ENCODE results near the gene IGFN1. TPM values are rescaled to one million over a fixed set of nuclear protein-coding genes. Genes with fewer than 3 reads are reported as not detected.

Gene IGFN1
- total RNA-seq, 1 experiment from 2014 or later: 0.04 TPM

- Histone ChIP-seq H3K4me1 (ENCODE audit: insufficient read depth, low read length) (peaks cover 20% of the 10 kb centered on the region), H3K27ac (ENCODE audit: low read length) (peak within 1 kb of the TSS; percentile 1), H2AFZ (ENCODE audit: low read length) (peak within 1 kb of the TSS; percentile 77), H3K4me3 (ENCODE audit: low read length) (peak within 1 kb of the TSS; percentile 72), H3K4me2 (ENCODE audit: low read length) (peak within 1 kb of the TSS; percentile 88), H3F3A (ENCODE audit: low read length, unreplicated experiment) (no peaks in the 10 kb centered on the region), H3K79me2 (ENCODE audit: low read length) (peaks cover 23% of the 10 kb centered on the region), H3K36me3 (ENCODE audit: low read depth, low read length) (peaks cover 24% of the 10 kb centered on the region), H3K9me2 (replicated peaks; ENCODE audit: low read length) (no peaks in the 10 kb centered on the region), H3K9me3 (ENCODE audit: low read length) (no peaks in the 10 kb centered on the region), H3K27me3 (ENCODE audit: low read length) (no peaks in the 10 kb centered on the region), H3K9ac (ENCODE audit: low read length) (peak within 1 kb of the TSS; percentile 71), H4K20me1 (ENCODE audit: low read length) (no peaks in the 10 kb centered on the region)
- CTCF ChIA-PET: interaction anchor here (0.6 to 1.3 kb wide), 6 partner anchors 9 to 532 kb away, joined by 3 to 9 read pairs (median 4); no protein-coding TSS in a partner anchor
- TF ChIP-seq EZH2 (IDR thresholded peaks at IDR 0.05; ENCODE audit: low read length, unreplicated experiment) (no peak), CTCF (conservative IDR thresholded peaks at IDR 0.05; ENCODE audit: low read depth, low read length) (no peak), EZH2phosphoT487 (IDR thresholded peaks at IDR 0.05; ENCODE audit: borderline replicate concordance, low read length) (no peak)
- POLR2A ChIA-PET (ENCODE audit: unreplicated experiment): interaction anchor here (0.5 to 1.0 kb wide), 6 partner anchors 12 to 261 kb away, joined by 3 to 14 read pairs (median 4); no protein-coding TSS in a partner anchor
- DNase-seq (peak; percentile 100), ATAC-seq (peak; percentile 95)
- intact Hi-C loops (cut with micrococcal nuclease): loop anchor here (1.0 kb wide), 4 partner anchors 16 to 76 kb away; no protein-coding TSS in a partner anchor
- TSS peak; percentile 100 for BruUV-seq (replicated peaks)
These were observed 36.0 kb upstream of the IGFN1 start, which contains the start of gene TMEM9 for GRCh38 chr1:201154389-201155165. Gene TMEM9 (minus strand): TSS chr1:201154474. CDS start chr1:201153923, 551 bp downstream.

GRCh38 chr1:201155354-201155753 lies 35.3 kb upstream of the IGFN1 start:
- BruUV-seq (replicated peaks): no TSS peak
- intact Hi-C loops (cut with micrococcal nuclease): no loop called here
- peaks cover 16% of the 10 kb centered on the region for H3K36me3 ChIP-seq (ENCODE audit: low read depth, low read length)
- ATAC-seq (no peak), DNase-seq (no peak)
- H3K9ac ChIP-seq (ENCODE audit: low read length): no peak overlapping the region
- no peak overlapping the region for H3K27ac ChIP-seq (ENCODE audit: low read length)
- H3K4me3 ChIP-seq (ENCODE audit: low read length): no peak overlapping the region
- H3K27me3 ChIP-seq (ENCODE audit: low read length): no peaks in the 10 kb centered on the region
- CTCF ChIA-PET: no interaction called here
- peaks cover 23% of the 10 kb centered on the region for H3K79me2 ChIP-seq (ENCODE audit: low read length)
- no peaks in the 10 kb centered on the region for H3K9me3 ChIP-seq (ENCODE audit: low read length)
- no peaks in the 10 kb centered on the region for H4K20me1 ChIP-seq (ENCODE audit: low read length)
- TF ChIP-seq CTCF (conservative IDR thresholded peaks at IDR 0.05; ENCODE audit: low read depth, low read length) (no peak), EZH2 (IDR thresholded peaks at IDR 0.05; ENCODE audit: low read length, unreplicated experiment) (no peak), EZH2phosphoT487 (IDR thresholded peaks at IDR 0.05; ENCODE audit: borderline replicate concordance, low read length) (no peak)
- no peak overlapping the region for H2AFZ ChIP-seq (ENCODE audit: low read length)
- H3K4me2 ChIP-seq (ENCODE audit: low read length): no peak overlapping the region
- peaks cover 20% of the 10 kb centered on the region for H3K4me1 ChIP-seq (ENCODE audit: insufficient read depth, low read length)
- POLR2A ChIA-PET (ENCODE audit: unreplicated experiment): no interaction called here
- no peaks in the 10 kb centered on the region for H3F3A ChIP-seq (ENCODE audit: low read length, unreplicated experiment)
- H3K9me2 ChIP-seq (replicated peaks; ENCODE audit: low read length): no peaks in the 10 kb centered on the region

GRCh38 chr1:201156346-201156745 lies 34.3 kb upstream of the IGFN1 start:
- ATAC-seq: no peak
- Histone ChIP-seq H3K9ac (ENCODE audit: low read length) (no peak overlapping the region), H3K27ac (ENCODE audit: low read length) (no peak overlapping the region), H3K9me2 (replicated peaks; ENCODE audit: low read length) (no peaks in the 10 kb centered on the region), H3K9me3 (ENCODE audit: low read length) (no peaks in the 10 kb centered on the region), H3F3A (ENCODE audit: low read length, unreplicated experiment) (no peaks in the 10 kb centered on the region), H2AFZ (ENCODE audit: low read length) (no peak overlapping the region), H3K79me2 (ENCODE audit: low read length) (peaks cover 23% of the 10 kb centered on the region), H3K4me2 (ENCODE audit: low read length) (no peak overlapping the region), H3K4me3 (ENCODE audit: low read length) (no peak overlapping the region), H3K4me1 (ENCODE audit: insufficient read depth, low read length) (peaks cover 20% of the 10 kb centered on the region), H4K20me1 (ENCODE audit: low read length) (no peaks in the 10 kb centered on the region), H3K36me3 (ENCODE audit: low read depth, low read length) (peaks cover 6% of the 10 kb centered on the region), H3K27me3 (ENCODE audit: low read length) (no peaks in the 10 kb centered on the region)
- intact Hi-C loops (cut with micrococcal nuclease): no loop called here
- TF ChIP-seq CTCF (conservative IDR thresholded peaks at IDR 0.05; ENCODE audit: low read depth, low read length): no peak
- TF ChIP-seq EZH2 (IDR thresholded peaks at IDR 0.05; ENCODE audit: low read length, unreplicated experiment): no peak
- no peak for TF ChIP-seq EZH2phosphoT487 (IDR thresholded peaks at IDR 0.05; ENCODE audit: borderline replicate concordance, low read length)
- BruUV-seq (replicated peaks): no TSS peak
- DNase-seq: no peak
- ChIA-PET POLR2A (ENCODE audit: unreplicated experiment) (no interaction called here), CTCF (no interaction called here)
